Naive B cell (primary cell): ENCODE data around the gene KATNAL2. TPM values are rescaled to one million over a fixed set of nuclear protein-coding genes. Genes with fewer than 3 reads are reported as not detected.

ENCODE experiments used
- ATAC-seq, 2 donors: fragments of 150-1000 bp; cut with Tn5 transposase; 2 replicates each; pipeline ENCODE4 v1.10.0; 2021; ENCODE audit warnings: low read depth in 2 of 2, mild to moderate bottlenecking in 2 of 2, moderate library complexity in 2 of 2
- DNase-seq: peaks from one replicate; pipeline ENCODE4 v3.0.0; 2022
- H3K27ac Mint-ChIP-seq, 6 donors: one replicate each; pipeline ENCODE4 v1.8.0; 2020 to 2022; ENCODE audit warnings: mild to moderate bottlenecking in 6 of 6, mixed read lengths in 6 of 6, moderate library complexity in 5 of 6, inconsistent platforms in 2 of 6
- H3K27me3 Mint-ChIP-seq, 3 donors: one replicate each; pipeline ENCODE4 v1.8.0; 2021 to 2022; ENCODE audit warnings: mixed read lengths in 3 of 3, mild to moderate bottlenecking in 1 of 3
- H3K36me3 Mint-ChIP-seq, 2 donors: one replicate each; pipeline ENCODE4 v1.8.0; 2020 to 2022; ENCODE audit warnings: mixed read lengths in 2 of 2, inconsistent platforms in 1 of 2, mild to moderate bottlenecking in 1 of 2
- H3K4me1 Mint-ChIP-seq, 3 donors: one replicate each; pipeline ENCODE4 v1.8.0; 2020 to 2022; ENCODE audit warnings: mixed read lengths in 3 of 3, inconsistent platforms in 1 of 3, mild to moderate bottlenecking in 1 of 3, moderate library complexity in 1 of 3
- H3K4me3 Mint-ChIP-seq, 8 donors: one replicate each; pipeline ENCODE4 v1.8.0; 2020 to 2022; ENCODE audit warnings: mild to moderate bottlenecking in 8 of 8, mixed read lengths in 8 of 8, moderate library complexity in 8 of 8, inconsistent platforms in 2 of 8
- H3K9me3 Mint-ChIP-seq, 7 donors: one replicate each; pipeline ENCODE4 v1.8.0; 2020 to 2022; ENCODE audit warnings: mixed read lengths in 7 of 7, mild to moderate bottlenecking in 5 of 7, inconsistent platforms in 2 of 7, moderate library complexity in 1 of 7
- polyA plus RNA-seq, 6 donors: library from polyadenylated mRNA; unstranded; fragments of 300-500 nt; fragmentation: Illumina TruSeq; gene quantifications; one replicate each; pipeline ENCODE4 v1.2.3, GENCODE V29; 2021; ENCODE audit warnings: low read depth in 6 of 6

KATNAL2 gene
- polyA plus RNA-seq, 6 donors from 2014 or later, result 0.81 to 5.0 (median 1.2) TPM; not detected in 1

- H3K36me3 Mint-ChIP-seq, result peaks cover 7 to 8% of the 10 kb centered on the region in 2 donors
- H3K9me3 Mint-ChIP-seq, result peaks cover 0 to 7% (median 3%) of the 10 kb centered on the region in 7 donors
- ATAC-seq (no peak), DNase-seq (no peak)
- H3K27ac Mint-ChIP-seq, result no peak overlapping the region
- H3K27me3 Mint-ChIP-seq, result no peaks in the 10 kb centered on the region
- H3K4me3 Mint-ChIP-seq, result no peak overlapping the region
- peaks cover 10 to 31% (median 18%) of the 10 kb centered on the region in 3 donors for H3K4me1 Mint-ChIP-seq
Observed at GRCh38 chr18:46909497-46909896, 7.9 kb upstream of the KATNAL2 start.

- H3K27me3 Mint-ChIP-seq, result no peaks in the 10 kb centered on the region
- peaks cover 0 to 3% (median 0%) of the 10 kb centered on the region in 7 donors for H3K9me3 Mint-ChIP-seq
- no peak overlapping the region for H3K4me3 Mint-ChIP-seq
- ATAC-seq (no peak), DNase-seq (no peak)
- H3K36me3 Mint-ChIP-seq, result no peaks in the 10 kb centered on the region
- peak overlapping the region in 1 of 6 donors; percentile 44 for H3K27ac Mint-ChIP-seq
- H3K4me1 Mint-ChIP-seq, result peaks cover 14 to 39% (median 26%) of the 10 kb centered on the region in 3 donors
Observed at GRCh38 chr18:46910856-46911255, 6.5 kb upstream of the KATNAL2 start.

GRCh38 chr18:46915800-46916550, 1.4 kb upstream of the KATNAL2 start:
- no peaks in the 10 kb centered on the region for H3K36me3 Mint-ChIP-seq
- peaks cover 0 to 2% (median 0%) of the 10 kb centered on the region in 7 donors for H3K9me3 Mint-ChIP-seq
- H3K4me1 Mint-ChIP-seq, result peaks cover 32 to 45% (median 45%) of the 10 kb centered on the region in 3 donors
- peak overlapping the region; percentile 85 to 96 (median 93) for H3K4me3 Mint-ChIP-seq
- DNase-seq, result no peak
- ATAC-seq, result no peak
- H3K27me3 Mint-ChIP-seq, result no peaks in the 10 kb centered on the region
- H3K27ac Mint-ChIP-seq, result peak overlapping the region in 5 of 6 donors; percentile 51 to 92 (median 61)

- no peak for DNase-seq
- Mint-ChIP-seq H3K36me3 (no peaks in the 10 kb centered on the region), H3K4me3 (peak overlapping the region; percentile 85 to 96 (median 93)), H3K9me3 (peaks cover 0 to 2% (median 0%) of the 10 kb centered on the region in 7 donors), H3K27me3 (no peaks in the 10 kb centered on the region), H3K27ac (peak overlapping the region; percentile 51 to 92 (median 72)), H3K4me1 (peaks cover 32 to 45% (median 45%) of the 10 kb centered on the region in 3 donors)
- ATAC-seq, result peak; percentile 22 to 24
Observed at GRCh38 chr18:46916551-46917107, 773 bp upstream of the KATNAL2 start.

GRCh38 chr18:46917803-46918600, 600 bp downstream of the KATNAL2 start:
- Mint-ChIP-seq H3K9me3 (peaks cover 0 to 2% (median 0%) of the 10 kb centered on the region in 7 donors), H3K4me1 (peaks cover 29 to 45% (median 42%) of the 10 kb centered on the region in 3 donors), H3K4me3 (peak overlapping the region; percentile 87 to 96 (median 90)), H3K36me3 (no peaks in the 10 kb centered on the region), H3K27me3 (no peaks in the 10 kb centered on the region), H3K27ac (peak overlapping the region; percentile 33 to 89 (median 68))
- DNase-seq (no peak), ATAC-seq (no peak)

GRCh38 chr18:46920067-46920466, 2.7 kb downstream of the KATNAL2 start:
- peak overlapping the region in 1 of 6 donors; percentile 14 for H3K27ac Mint-ChIP-seq
- no peak for ATAC-seq

GRCh38 chr18:46920653-46921052, 3.3 kb downstream of the KATNAL2 start:
- H3K36me3 Mint-ChIP-seq, result no peaks in the 10 kb centered on the region
- DNase-seq (no peak), ATAC-seq (no peak)
- H3K4me1 Mint-ChIP-seq, result peaks cover 18 to 21% (median 20%) of the 10 kb centered on the region in 3 donors
- H3K27ac Mint-ChIP-seq, result no peak overlapping the region
- H3K4me3 Mint-ChIP-seq, result peak overlapping the region in 1 of 8 donors; percentile 67
- no peaks in the 10 kb centered on the region for H3K27me3 Mint-ChIP-seq
- peaks cover 0 to 8% (median 0%) of the 10 kb centered on the region in 7 donors for H3K9me3 Mint-ChIP-seq

More at GRCh38 chr18:46920067-46920466, 2.7 kb downstream of the KATNAL2 start:
- H3K27me3 Mint-ChIP-seq, result no peaks in the 10 kb centered on the region
- peaks cover 0 to 8% (median 0%) of the 10 kb centered on the region in 7 donors for H3K9me3 Mint-ChIP-seq
- no peaks in the 10 kb centered on the region for H3K36me3 Mint-ChIP-seq
- peak overlapping the region in 1 of 8 donors; percentile 67 for H3K4me3 Mint-ChIP-seq
- no peak for DNase-seq
- H3K4me1 Mint-ChIP-seq, result peaks cover 22 to 27% (median 26%) of the 10 kb centered on the region in 3 donors

- no peaks in the 10 kb centered on the region for H3K9me3 Mint-ChIP-seq
- DNase-seq (no peak), ATAC-seq (no peak)
- H3K27me3 Mint-ChIP-seq, result no peaks in the 10 kb centered on the region
- no peak overlapping the region for H3K27ac Mint-ChIP-seq
- H3K4me1 Mint-ChIP-seq, result no peaks in the 10 kb centered on the region
- H3K36me3 Mint-ChIP-seq, result no peaks in the 10 kb centered on the region
- no peak overlapping the region for H3K4me3 Mint-ChIP-seq
Observed at GRCh38 chr18:46939337-46939963, 22.0 kb downstream of the KATNAL2 start.

- Mint-ChIP-seq H3K4me1 (no peaks in the 10 kb centered on the region), H3K27me3 (peaks cover 0 to under 1% (median 0%) of the 10 kb centered on the region in 3 donors), H3K4me3 (no peak overlapping the region), H3K36me3 (no peaks in the 10 kb centered on the region), H3K27ac (no peak overlapping the region), H3K9me3 (no peaks in the 10 kb centered on the region)
- DNase-seq (no peak), ATAC-seq (no peak)
Observed at GRCh38 chr18:46939998-46940571, 22.7 kb downstream of the KATNAL2 start.

- no peak overlapping the region for H3K27ac Mint-ChIP-seq
- no peaks in the 10 kb centered on the region for H3K36me3 Mint-ChIP-seq
- ATAC-seq (no peak), DNase-seq (no peak)
- H3K4me3 Mint-ChIP-seq, result no peak overlapping the region
- H3K27me3 Mint-ChIP-seq, result peaks cover 0 to 4% (median 0%) of the 10 kb centered on the region in 3 donors
- no peaks in the 10 kb centered on the region for H3K9me3 Mint-ChIP-seq
- H3K4me1 Mint-ChIP-seq, result no peaks in the 10 kb centered on the region
Observed at GRCh38 chr18:46942646-46943045, 25.2 kb downstream of the KATNAL2 start.

- peak; percentile 72 for DNase-seq
- no peaks in the 10 kb centered on the region for H3K36me3 Mint-ChIP-seq
- peak; percentile 91 to 94 for ATAC-seq
- no peak overlapping the region for H3K27ac Mint-ChIP-seq
- H3K27me3 Mint-ChIP-seq, result peaks cover 0 to 11% (median 4%) of the 10 kb centered on the region in 3 donors
- no peaks in the 10 kb centered on the region for H3K9me3 Mint-ChIP-seq
- H3K4me1 Mint-ChIP-seq, result peaks cover 0 to 1% (median 0%) of the 10 kb centered on the region in 3 donors
- no peak overlapping the region for H3K4me3 Mint-ChIP-seq
Observed at GRCh38 chr18:46946656-46947282, 29.4 kb downstream of the KATNAL2 start.

GRCh38 chr18:46950064-46950656, 32.8 kb downstream of the KATNAL2 start:
- Mint-ChIP-seq H3K36me3 (no peaks in the 10 kb centered on the region), H3K4me1 (peaks cover 0 to 1% (median 0%) of the 10 kb centered on the region in 3 donors), H3K9me3 (peaks cover 0 to 4% (median 0%) of the 10 kb centered on the region in 7 donors), H3K4me3 (no peak overlapping the region), H3K27ac (no peak overlapping the region), H3K27me3 (peaks cover 0 to 11% (median 3%) of the 10 kb centered on the region in 3 donors)
- ATAC-seq, result no peak
- no peak for DNase-seq
